IMR-90 (cell line): Measurements from ENCODE around the gene MRAP2. TPM values are rescaled to one million over a fixed set of nuclear protein-coding genes. Genes with fewer than 3 reads are reported as not detected.

ENCODE experiments used
- ATAC-seq: fragments of 200-7000 bp; cut with Tn5 transposase; 2 replicates; pipeline ENCODE4 v1.9.1; 2020; ENCODE audit warnings: low read depth, mild to moderate bottlenecking, moderate library complexity
- BruUV-seq: library from RNA; stranded (reverse); fragments of 400-500 nt; replicated peaks from 2 replicates; lab custom pipeline; 2021; lab: Mats Ljungman, UMichigan
- CTCF ChIA-PET: fragments of 300-600 bp; formaldehyde crosslinking; extraction: SDS; loops from one replicate; lab custom pipeline; 2021; ENCODE audit warnings: antibody characterized with exemption; lab: Yijun Ruan, JAX
- POLR2A ChIA-PET: fragments of 300-600 bp; sonication (Branson Sonifier 250); formaldehyde crosslinking; loops from one replicate; lab custom pipeline; 2022; ENCODE audit warnings: antibody characterized with exemption; ENCODE audit not compliant: unreplicated experiment; lab: Charles Lee
- DNase-seq: peaks from one replicate; pipeline ENCODE4 v3.0.0; 2013
- H2AFZ ChIP-seq: replicated peaks from 2 replicates; pipeline ENCODE3; 2013; ENCODE audit warnings: low read length, mild to moderate bottlenecking; ENCODE audit not compliant: poor library complexity
- H2AK5ac ChIP-seq: 2 replicates; pipeline ENCODE4 v1.6.1; 2013; ENCODE audit warnings: low read depth, low read length, inconsistent platforms
- H2AK9ac ChIP-seq: replicated peaks from 2 replicates; pipeline ENCODE3; 2013; ENCODE audit warnings: mild to moderate bottlenecking, low read depth, low read length, moderate library complexity; ENCODE audit not compliant: poor library complexity
- H2BK120ac ChIP-seq: 2 replicates; pipeline ENCODE4 v1.6.1; 2013; ENCODE audit warnings: low read depth, low read length, inconsistent platforms
- H2BK15ac ChIP-seq: 3 replicates; pipeline ENCODE4 v1.6.1; 2013; ENCODE audit warnings: low read depth, low read length, inconsistent platforms
- H2BK20ac ChIP-seq: 2 replicates; pipeline ENCODE4 v1.6.1; 2013; ENCODE audit warnings: low read depth, mild to moderate bottlenecking, inconsistent platforms, low read length, moderate library complexity
- H2BK5ac ChIP-seq: 2 replicates; pipeline ENCODE4 v1.6.1; 2013; ENCODE audit warnings: mild to moderate bottlenecking, low read depth, low read length, inconsistent platforms; ENCODE audit not compliant: poor library complexity, severe bottlenecking
- H3K14ac ChIP-seq: replicated peaks from 2 replicates; pipeline ENCODE4 v1.6.1; 2013; ENCODE audit warnings: low read depth, low read length, inconsistent platforms
- H3K18ac ChIP-seq: 2 replicates; pipeline ENCODE4 v1.6.1; 2013; ENCODE audit warnings: low read depth, low read length, control low read depth
- H3K23ac ChIP-seq: 2 replicates; pipeline ENCODE4 v1.6.1; 2013; ENCODE audit warnings: low read depth, low read length, inconsistent platforms
- H3K27ac ChIP-seq: 2 replicates; pipeline ENCODE4 v1.5.1; 2013; ENCODE audit warnings: mild to moderate bottlenecking, control low read depth, low read length; ENCODE audit not compliant: insufficient read depth
- H3K27me3 ChIP-seq: 2 replicates; pipeline ENCODE4 v1.6.1; 2013; ENCODE audit warnings: low read length; ENCODE audit not compliant: control insufficient read depth, insufficient read depth
- H3K36me3 ChIP-seq: 2 replicates; pipeline ENCODE4 v1.6.1; 2013; ENCODE audit warnings: low read length, mixed read lengths; ENCODE audit not compliant: control insufficient read depth, insufficient read depth
- H3K4ac ChIP-seq: 2 replicates; pipeline ENCODE4 v1.6.1; 2013; ENCODE audit warnings: low read depth, low read length, inconsistent platforms
- H3K4me1 ChIP-seq: 2 replicates; pipeline ENCODE4 v1.6.1; 2013; ENCODE audit warnings: low read length, mixed read lengths; ENCODE audit not compliant: control insufficient read depth, insufficient read depth
- H3K4me2 ChIP-seq: 2 replicates; pipeline ENCODE4 v1.6.1; 2013; ENCODE audit warnings: low read depth, mild to moderate bottlenecking, control low read depth, low read length, moderate library complexity
- H3K4me3 ChIP-seq: 2 replicates; pipeline ENCODE4 v1.5.1; 2013; ENCODE audit warnings: low read depth, mild to moderate bottlenecking, control low read depth, low read length, moderate library complexity; ENCODE audit not compliant: insufficient read depth
- H3K56ac ChIP-seq: 2 replicates; pipeline ENCODE4 v1.6.1; 2013; ENCODE audit warnings: low read length, inconsistent platforms; ENCODE audit not compliant: insufficient read depth; ENCODE audit errors: extremely low read depth
- H3K79me1 ChIP-seq, 2 experiments: 2 replicates each; pipeline ENCODE4 v1.6.1; 2013; ENCODE audit warnings: low read length in 2 of 2, inconsistent platforms in 1 of 2, low read depth in 1 of 2
- H3K9ac ChIP-seq: 2 replicates; pipeline ENCODE4 v1.6.1; 2013; ENCODE audit warnings: low read depth, low read length, control low read depth
- H3K9me1 ChIP-seq: 2 replicates; pipeline ENCODE4 v1.6.1; 2013; ENCODE audit warnings: low read length, inconsistent platforms; ENCODE audit not compliant: insufficient read depth
- H3K9me3 ChIP-seq: 2 replicates; pipeline ENCODE4 v1.6.1; 2013; ENCODE audit warnings: low read length; ENCODE audit not compliant: control insufficient read depth, insufficient read depth
- H4K20me1 ChIP-seq: 2 replicates; pipeline ENCODE4 v1.6.1; 2013; ENCODE audit warnings: low read length, inconsistent platforms; ENCODE audit not compliant: insufficient read depth
- H4K5ac ChIP-seq: 2 replicates; pipeline ENCODE4 v1.6.1; 2013; ENCODE audit warnings: mild to moderate bottlenecking, low read depth, low read length, control low read depth
- H4K8ac ChIP-seq, 2 experiments: 2 replicates each; pipeline ENCODE4 v1.6.1; 2013; ENCODE audit warnings: low read depth in 2 of 2, low read length in 2 of 2, control low read depth in 1 of 2, inconsistent platforms in 1 of 2
- H4K91ac ChIP-seq: 2 replicates; pipeline ENCODE4 v1.6.1; 2013; ENCODE audit warnings: low read depth, low read length, inconsistent platforms; ENCODE audit not compliant: insufficient read depth
- CEBPB ChIP-seq: IDR thresholded peaks from 2 replicates; pipeline ENCODE4 v1.6.1; 2012; ENCODE audit warnings: low read depth, low read length, improper control_type of control experiment
- CHD1 ChIP-seq: IDR thresholded peaks from 2 replicates; pipeline ENCODE4 v1.6.1; 2012; ENCODE audit warnings: low read depth, low read length, improper control_type of control experiment
- FOS ChIP-seq: fragments of 150-350 bp; IDR thresholded peaks from 2 replicates; pipeline ENCODE4 v1.6.1; 2016; ENCODE audit warnings: low read depth, low read length
- MAFK ChIP-seq: IDR thresholded peaks from 2 replicates; pipeline ENCODE4 v1.6.1; 2012; ENCODE audit warnings: low read depth, low read length, improper control_type of control experiment
- RAD21 ChIP-seq: IDR thresholded peaks from 2 replicates; pipeline ENCODE4 v1.6.1; 2012; ENCODE audit warnings: low read length, improper control_type of control experiment
- whole genome bisulfite sequencing, 2 experiments: methylation state at CpG; one replicate each; pipeline versions ENCODE4 v1.1.5 to v1.1.7; 2013; ENCODE audit warnings: missing lambda C conversion rate in 2 of 2; ENCODE audit not compliant: insufficient read length in 1 of 2; ENCODE audit errors: extremely low coverage in 2 of 2; 5-methylcytosine and 5-hydroxymethylcytosine counted together
- dilution Hi-C: fragments of 300-500 bp; cut with HindIII; formaldehyde crosslinking; loops from one replicate; pipeline ENCODE4 v1.14.3; 2018; ENCODE audit warnings: low sequenced_read_pairs; ENCODE audit not compliant: unreplicated experiment
- in situ Hi-C: fragments of 300-500 bp; cut with MboI; formaldehyde crosslinking; loops from 3 replicates; pipeline ENCODE4 v1.14.3; 2019; ENCODE audit warnings: low sequenced_read_pairs, inconsistent platforms, mixed read lengths
- intact Hi-C: fragments of 100-400 bp; cut with micrococcal nuclease; formaldehyde crosslinking; loops from 2 replicates; pipeline ENCODE4 v1.10.0; 2022
- polyA plus RNA-seq, 3 experiments: library from polyadenylated mRNA; depleted of rRNA; stranded (reverse); fragments of >200 nt; gene quantifications; 2 replicates each; pipeline ENCODE4 v1.2.3, GENCODE V29; 2012; ENCODE audit warnings: low replicate concordance in 1 of 3
- total RNA-seq: library from RNA; depleted of rRNA; stranded (reverse); fragments of >200 nt; gene quantifications from 2 replicates; pipeline ENCODE4 v1.2.3, GENCODE V29; 2012
- TF ChIP-seq, protein P1 (sequence below): fragments of 150-350 bp; IDR thresholded peaks from 2 replicates; pipeline ENCODE4 v1.6.1; 2017; ENCODE audit warnings: mild to moderate bottlenecking, antibody characterized with exemption, low read length, low read depth

MRAP2 gene
- total and polyA plus RNA-seq, 2 of the 4 experiments (the other 2 are of a cell fraction), result 0.03 TPM; not detected in 1

DNA sequence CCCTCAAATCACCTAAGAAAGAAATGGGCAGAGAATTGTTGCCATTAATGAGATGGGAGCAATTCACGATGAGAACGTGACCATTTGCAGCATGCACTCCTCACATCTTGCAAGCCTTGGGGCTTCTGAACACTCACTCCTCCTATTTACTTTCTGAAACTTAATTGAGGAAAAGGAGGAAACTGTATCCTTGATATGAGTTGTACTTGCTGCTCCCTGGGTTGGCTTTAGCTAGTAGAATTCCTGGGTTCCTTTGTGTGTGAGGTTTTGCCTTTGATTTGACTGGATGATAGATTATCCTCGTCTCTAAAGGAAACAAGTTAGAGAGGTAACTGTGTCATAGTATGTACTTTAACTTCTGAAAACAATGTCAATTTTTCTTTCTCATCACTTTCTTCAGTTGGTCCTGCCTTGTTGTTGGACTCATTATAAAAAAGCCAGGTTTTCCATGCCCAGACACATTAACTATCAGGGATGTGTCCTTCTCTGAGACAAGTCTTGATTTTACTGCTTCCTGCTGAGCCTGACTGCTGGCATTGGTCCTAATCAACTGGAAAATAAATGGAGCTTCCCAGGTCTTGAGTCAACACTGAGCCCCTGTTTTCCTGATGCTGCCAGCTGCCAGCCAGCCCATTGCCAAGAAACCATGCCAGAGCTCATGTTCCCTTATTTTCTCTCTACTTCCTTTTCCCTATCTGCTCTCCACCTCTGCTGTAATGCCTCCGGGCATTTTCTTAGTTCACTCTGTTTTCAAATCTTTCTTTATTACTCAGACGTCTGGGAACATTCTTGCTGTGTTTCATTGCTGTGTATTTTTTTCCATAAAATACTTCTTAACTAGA lies 6.0 kb upstream of the MRAP2 start:
- H3K9me3 ChIP-seq, result no peaks in the 10 kb centered on the region
- WGBS, 2 experiments, result no CpG with 5 or more reads among the region's 5 CpGs
- no peak overlapping the region for H2BK20ac ChIP-seq
- no peak overlapping the region for H2BK15ac ChIP-seq
- H3K27me3 ChIP-seq, result peaks cover 5% of the 10 kb centered on the region
- H3K9me1 ChIP-seq, result no peaks in the 10 kb centered on the region
- no peak overlapping the region for H3K4me3 ChIP-seq
- no TSS peak for BruUV-seq
- H3K18ac ChIP-seq, result no peak overlapping the region
- no peak overlapping the region for H2AFZ ChIP-seq
- no peak overlapping the region for H4K8ac ChIP-seq
- no peak overlapping the region for H2AK9ac ChIP-seq
- H3K56ac ChIP-seq, result no peak overlapping the region
- no peaks in the 10 kb centered on the region for H3K4me1 ChIP-seq
- no peak overlapping the region for H3K23ac ChIP-seq
- in situ Hi-C loops, result no loop called here
- H2AK5ac ChIP-seq, result no peak overlapping the region
- peak; percentile 21; the same call in 1 of the 2 replicates for ATAC-seq
- ChIA-PET CTCF (no interaction called here), POLR2A (no interaction called here)
- H4K91ac ChIP-seq, result no peak overlapping the region
- H2BK5ac ChIP-seq, result no peak overlapping the region
- DNase-seq, result peak; percentile 21
- H3K9ac ChIP-seq, result no peak overlapping the region
- no peak overlapping the region for H3K27ac ChIP-seq
- intact Hi-C loops, result no loop called here
- no peak overlapping the region for H2BK120ac ChIP-seq
- dilution Hi-C loops, result no loop called here
- no peaks in the 10 kb centered on the region for H3K36me3 ChIP-seq
- no peaks in the 10 kb centered on the region for H3K79me1 ChIP-seq
- TF ChIP-seq RAD21 (no peak), CHD1 (no peak), FOS (no peak), CEBPB (no peak), MAFK (no peak)
- TF ChIP-seq, protein P1, sequence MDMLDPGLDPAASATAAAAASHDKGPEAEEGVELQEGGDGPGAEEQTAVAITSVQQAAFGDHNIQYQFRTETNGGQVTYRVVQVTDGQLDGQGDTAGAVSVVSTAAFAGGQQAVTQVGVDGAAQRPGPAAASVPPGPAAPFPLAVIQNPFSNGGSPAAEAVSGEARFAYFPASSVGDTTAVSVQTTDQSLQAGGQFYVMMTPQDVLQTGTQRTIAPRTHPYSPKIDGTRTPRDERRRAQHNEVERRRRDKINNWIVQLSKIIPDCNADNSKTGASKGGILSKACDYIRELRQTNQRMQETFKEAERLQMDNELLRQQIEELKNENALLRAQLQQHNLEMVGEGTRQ, result no peak
- H4K5ac ChIP-seq, result no peak overlapping the region
- H3K4me2 ChIP-seq, result no peak overlapping the region
- H3K4ac ChIP-seq, result no peak overlapping the region
- H4K20me1 ChIP-seq, result no peaks in the 10 kb centered on the region
- H3K14ac ChIP-seq, result no peak overlapping the region
